H9 (cell line): ENCODE results near the gene MYH16. TPM values are rescaled to one million over a fixed set of nuclear protein-coding genes. Genes with fewer than 3 reads are reported as not detected.
"Not testable (repeated sequence)": the region's sequence is repeated elsewhere in the genome, so short reads cannot be mapped to it uniquely, and the experiment has no call there.

Experiments
- DNase-seq: peaks from one replicate; pipeline ENCODE4 v3.0.0-alpha.2; 2017
- H2AFZ ChIP-seq: one replicate; pipeline ENCODE4 v1.6.1; 2013; ENCODE audit warnings: mild to moderate bottlenecking, low read length, control low read depth, moderate library complexity
- H2AK5ac ChIP-seq: 2 replicates; pipeline ENCODE4 v1.6.1; 2013; ENCODE audit warnings: low read length, control low read depth, mixed read lengths; ENCODE audit not compliant: insufficient read length
- H2BK120ac ChIP-seq: one replicate; pipeline ENCODE4 v1.6.1; 2013; ENCODE audit warnings: low read depth, mild to moderate bottlenecking, low read length, control low read depth, inconsistent platforms; ENCODE audit not compliant: poor library complexity, severe bottlenecking
- H2BK12ac ChIP-seq: 2 replicates; pipeline ENCODE4 v1.6.1; 2013; ENCODE audit warnings: low read length, control low read depth, mixed read lengths, low read depth; ENCODE audit not compliant: insufficient read length
- H2BK15ac ChIP-seq: 2 replicates; pipeline ENCODE4 v1.6.1; 2013; ENCODE audit warnings: low read depth, low read length, control low read depth
- H2BK20ac ChIP-seq: one replicate; pipeline ENCODE4 v1.6.1; 2013; ENCODE audit warnings: low read depth, mild to moderate bottlenecking, low read length, control low read depth, inconsistent platforms; ENCODE audit not compliant: poor library complexity, severe bottlenecking
- H2BK5ac ChIP-seq: 2 replicates; pipeline ENCODE4 v1.6.1; 2013; ENCODE audit warnings: low read length, control low read depth, mixed read lengths; ENCODE audit not compliant: insufficient read length
- H3K14ac ChIP-seq: 2 replicates; pipeline ENCODE4 v1.6.1; 2013; ENCODE audit warnings: low read length, control low read depth; ENCODE audit not compliant: insufficient read depth
- H3K18ac ChIP-seq: 2 replicates; pipeline ENCODE4 v1.6.1; 2013; ENCODE audit warnings: low read depth, mild to moderate bottlenecking, mixed read lengths, low read length, control low read depth; ENCODE audit not compliant: insufficient read length
- H3K23ac ChIP-seq: 2 replicates; pipeline ENCODE4 v1.6.1; 2013; ENCODE audit warnings: low read length, control low read depth, mixed read lengths, low read depth; ENCODE audit not compliant: insufficient read length
- H3K23me2 ChIP-seq: 2 replicates; pipeline ENCODE4 v1.6.1; 2013; ENCODE audit warnings: low read depth, mild to moderate bottlenecking, mixed read lengths, low read length, control low read depth; ENCODE audit not compliant: insufficient read length, poor library complexity, severe bottlenecking
- H3K27ac ChIP-seq: 2 replicates; pipeline ENCODE4 v1.5.1; 2013; ENCODE audit warnings: low read length, control low read depth, mixed read lengths, low read depth; ENCODE audit not compliant: insufficient read length
- H3K27me3 ChIP-seq: 2 replicates; pipeline ENCODE4 v1.6.1; 2013; ENCODE audit warnings: low read length, control low read depth, inconsistent platforms; ENCODE audit not compliant: insufficient read depth
- H3K4ac ChIP-seq: 2 replicates; pipeline ENCODE4 v1.6.1; 2013; ENCODE audit warnings: low read depth, mild to moderate bottlenecking, control low read depth, inconsistent platforms, low read length, moderate library complexity
- H3K4me1 ChIP-seq: 2 replicates; pipeline ENCODE4 v1.6.1; 2013; ENCODE audit warnings: low read length, control low read depth, inconsistent platforms; ENCODE audit not compliant: insufficient read depth
- H3K4me2 ChIP-seq: 2 replicates; pipeline ENCODE4 v1.6.1; 2013; ENCODE audit warnings: low read length, control low read depth, mixed read lengths; ENCODE audit not compliant: insufficient read length, insufficient read depth
- H3K56ac ChIP-seq: 2 replicates; pipeline ENCODE4 v1.6.1; 2013; ENCODE audit warnings: low read depth, mild to moderate bottlenecking, mixed read lengths, low read length, control low read depth; ENCODE audit not compliant: insufficient read length
- H3K79me1 ChIP-seq: 2 replicates; pipeline ENCODE4 v1.6.1; 2013; ENCODE audit warnings: low read depth, mild to moderate bottlenecking, moderate library complexity, low read length, control low read depth, inconsistent platforms; ENCODE audit not compliant: insufficient read depth, poor library complexity, severe bottlenecking
- H3K79me2 ChIP-seq: 2 replicates; pipeline ENCODE4 v1.6.1; 2013; ENCODE audit warnings: low read length, control low read depth, inconsistent platforms; ENCODE audit not compliant: insufficient read depth
- H3K9ac ChIP-seq: 2 replicates; pipeline ENCODE4 v1.6.1; 2013; ENCODE audit warnings: low read length, control low read depth, mixed read lengths; ENCODE audit not compliant: insufficient read length; ENCODE audit errors: extremely low read depth
- H3K9me3 ChIP-seq: one replicate; pipeline ENCODE4 v1.6.1; 2013; ENCODE audit warnings: low read depth, low read length, inconsistent platforms; ENCODE audit not compliant: control insufficient read depth
- H3T11ph ChIP-seq: one replicate; pipeline ENCODE4 v1.6.1; 2013; ENCODE audit warnings: mild to moderate bottlenecking, low read length, control low read depth, inconsistent platforms
- H4K20me1 ChIP-seq: one replicate; pipeline ENCODE4 v1.6.1; 2013; ENCODE audit not compliant: control insufficient read depth, insufficient read length, insufficient read depth
- H4K5ac ChIP-seq: 2 replicates; pipeline ENCODE4 v1.6.1; 2013; ENCODE audit warnings: low read depth, mild to moderate bottlenecking, mixed read lengths, low read length, control low read depth; ENCODE audit not compliant: insufficient read length
- H4K8ac ChIP-seq: replicated peaks from 2 replicates; pipeline ENCODE4 v1.6.1; 2013; ENCODE audit warnings: low read length, control low read depth, mixed read lengths, low read depth; ENCODE audit not compliant: insufficient read length
- H4K91ac ChIP-seq: 2 replicates; pipeline ENCODE4 v1.6.1; 2013; ENCODE audit warnings: low read depth, mild to moderate bottlenecking, moderate library complexity, mixed read lengths, low read length, control low read depth; ENCODE audit not compliant: insufficient read length
- H3K27ac Mint-ChIP-seq, 3 experiments: 2 replicates in 2 of 3; 3 replicates in 1 of 3; pipeline ENCODE4 v1.8.0; 2020 to 2021; ENCODE audit warnings: mixed read lengths in 3 of 3, mild to moderate bottlenecking in 1 of 3, moderate library complexity in 1 of 3
- H3K27me3 Mint-ChIP-seq: 2 replicates; pipeline ENCODE4 v1.8.0; 2021; ENCODE audit warnings: low read depth, mild to moderate bottlenecking, moderate library complexity, mixed read lengths
- H3K36me3 Mint-ChIP-seq, 3 experiments: 2 replicates in 2 of 3; 3 replicates in 1 of 3; pipeline ENCODE4 v1.8.0; 2020 to 2021; ENCODE audit warnings: low read depth in 3 of 3, mixed read lengths in 3 of 3; ENCODE audit not compliant: insufficient read depth in 1 of 3
- H3K4me1 Mint-ChIP-seq, 2 experiments: 2 replicates each; pipeline ENCODE4 v1.8.0; 2020; ENCODE audit warnings: mixed read lengths in 2 of 2
- H3K4me3 Mint-ChIP-seq, 2 experiments: 2 replicates in 1 of 2; 3 replicates in 1 of 2; pipeline ENCODE4 v1.8.0; 2020 to 2021; ENCODE audit warnings: mild to moderate bottlenecking in 2 of 2, mixed read lengths in 2 of 2, moderate library complexity in 1 of 2
- H3K9me3 Mint-ChIP-seq, 2 experiments: 2 replicates in 1 of 2; 3 replicates in 1 of 2; pipeline ENCODE4 v1.8.0; 2020; ENCODE audit warnings: mild to moderate bottlenecking in 2 of 2, mixed read lengths in 2 of 2, moderate library complexity in 1 of 2
- CTCF ChIP-seq: fragments of 200-600 bp; sonication (generic); conservative IDR thresholded peaks from 3 replicates; pipeline ENCODE4 v1.8.0; 2021; ENCODE audit warnings: antibody characterized with exemption, mild to moderate bottlenecking
- WGBS: extraction: QIAGEN DNeasy Blood & Tissue Kit; methylation state at CpG from one replicate; pipeline ENCODE4 v1.1.7; 2013; ENCODE audit warnings: missing lambda C conversion rate, low lambda C conversion rate, mixed read lengths; ENCODE audit not compliant: insufficient read length; ENCODE audit errors: extremely low coverage; 5-methylcytosine and 5-hydroxymethylcytosine counted together
- total RNA-seq: library from RNA; stranded (reverse); gene quantifications from 2 replicates; pipeline ENCODE4 v1.2.1, GENCODE V29; 2021

The MYH16 gene
- total RNA-seq, 1 experiment from 2014 or later, result not detected

DNA sequence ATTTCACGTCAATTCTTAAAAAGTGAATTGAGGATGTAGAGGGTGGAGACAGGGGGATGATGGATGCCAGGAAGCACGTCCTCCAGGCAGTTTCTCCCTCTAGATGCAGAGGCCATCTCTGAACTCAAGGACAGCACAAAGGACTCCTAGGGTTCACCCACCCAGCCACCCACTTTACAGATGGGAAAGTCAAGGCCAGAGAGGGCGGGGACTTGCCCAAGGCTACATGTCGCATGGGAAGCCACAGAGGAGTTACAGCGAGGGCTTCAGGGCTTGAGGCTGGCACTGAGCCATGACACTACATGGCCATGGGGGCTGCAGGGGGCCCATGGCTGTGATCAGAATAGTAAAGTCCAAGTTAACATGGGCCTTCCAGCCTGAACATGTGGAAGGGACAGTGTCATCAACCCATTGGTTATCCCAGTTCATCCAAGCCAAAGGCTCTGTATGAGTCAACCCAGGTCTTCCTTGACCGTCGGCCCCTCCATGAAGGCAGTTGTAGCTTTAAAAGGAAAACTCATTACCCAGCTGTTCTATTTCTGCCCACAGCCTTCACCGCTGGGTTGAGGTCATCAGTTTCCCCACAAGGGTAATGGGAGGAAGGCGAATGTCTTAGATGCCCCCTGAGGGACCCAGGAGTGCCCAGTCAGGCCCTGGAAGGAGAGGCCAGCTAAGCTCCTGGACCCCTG, 40.4 kb upstream of the MYH16 start:
- Histone ChIP-seq H3K56ac (no peak overlapping the region), H2BK12ac (no peak overlapping the region), H2BK15ac (no peak overlapping the region), H3K27me3 (no peaks in the 10 kb centered on the region), H3K9me3 (no peaks in the 10 kb centered on the region), H3K4me1 (no peaks in the 10 kb centered on the region), H3K4me2 (no peak overlapping the region), H3K14ac (no peak overlapping the region), H2BK120ac (no peak overlapping the region), H3K18ac (no peak overlapping the region), H4K91ac (no peak overlapping the region), H3K9ac (no peak overlapping the region), H2AFZ (no peak overlapping the region), H4K20me1 (no peaks in the 10 kb centered on the region), H3T11ph (no peak overlapping the region), H3K4ac (no peak overlapping the region), H3K23me2 (no peaks in the 10 kb centered on the region), H2AK5ac (no peak overlapping the region), H3K23ac (no peak overlapping the region), H4K5ac (no peak overlapping the region), H2BK5ac (no peak overlapping the region), H3K27ac (no peak overlapping the region), H3K79me1 (no peaks in the 10 kb centered on the region), H2BK20ac (no peak overlapping the region), H4K8ac (no peak overlapping the region), H3K79me2 (no peaks in the 10 kb centered on the region)
- Mint-ChIP-seq H3K27ac (no peak overlapping the region), H3K4me3 (no peak overlapping the region), H3K36me3 (peaks cover 0 to 2% (median 0%) of the 10 kb centered on the region in 3 experiments; a peak in 2 of 7 replicates), H3K27me3 (no peaks in the 10 kb centered on the region), H3K4me1 (0 out of 4 replicates have a peak, but pooled peaks cover 2% of the 10 kb centered on the region in 2 experiments), H3K9me3 (peaks cover 2% of the 10 kb centered on the region in 2 experiments; a peak in 3 of 5 replicates)
- no peak for TF ChIP-seq CTCF
- no peak for DNase-seq
- WGBS, result no CpG with 5 or more reads among the region's 9 CpGs

GRCh38 chr7:99232955-99233354, 39.7 kb upstream of the MYH16 start:
- no CpG with 5 or more reads among the region's 4 CpGs for WGBS
- H3K4me2 ChIP-seq, DNase-seq, H3K23me2 ChIP-seq, H3K9me3 ChIP-seq, H4K20me1 ChIP-seq, H3K14ac ChIP-seq, H3K18ac ChIP-seq, H3K36me3 Mint-ChIP-seq, H3K4me1 Mint-ChIP-seq, H4K91ac ChIP-seq, H4K8ac ChIP-seq, H3K79me1 ChIP-seq, H3K4ac ChIP-seq, H2BK20ac ChIP-seq, H3K23ac ChIP-seq, H3T11ph ChIP-seq, H3K56ac ChIP-seq, H4K5ac ChIP-seq, H3K9ac ChIP-seq, H2AK5ac ChIP-seq, H3K27ac ChIP-seq, H3K27me3 Mint-ChIP-seq, H2BK12ac ChIP-seq, H3K4me3 Mint-ChIP-seq, H2BK5ac ChIP-seq, H3K4me1 ChIP-seq, H2BK120ac ChIP-seq, H2BK15ac ChIP-seq, H2AFZ ChIP-seq, H3K79me2 ChIP-seq, H3K27me3 ChIP-seq, H3K9me3 Mint-ChIP-seq: not testable (repeated sequence)
- H3K27ac Mint-ChIP-seq, result peak overlapping the region in 1 of 3 experiments; percentile 62; a peak in 1 of 7 replicates
